ENCODE measurements around the gene SRP72. TPM values are rescaled to one million over a fixed set of nuclear protein-coding genes. Genes with fewer than 3 reads are reported as not detected.

SRP72 gene
- polyA plus RNA-seq, 2 of the 4 experiments (the other 2 are of a cell fraction) = 70.1 to 135 TPM

DNA sequence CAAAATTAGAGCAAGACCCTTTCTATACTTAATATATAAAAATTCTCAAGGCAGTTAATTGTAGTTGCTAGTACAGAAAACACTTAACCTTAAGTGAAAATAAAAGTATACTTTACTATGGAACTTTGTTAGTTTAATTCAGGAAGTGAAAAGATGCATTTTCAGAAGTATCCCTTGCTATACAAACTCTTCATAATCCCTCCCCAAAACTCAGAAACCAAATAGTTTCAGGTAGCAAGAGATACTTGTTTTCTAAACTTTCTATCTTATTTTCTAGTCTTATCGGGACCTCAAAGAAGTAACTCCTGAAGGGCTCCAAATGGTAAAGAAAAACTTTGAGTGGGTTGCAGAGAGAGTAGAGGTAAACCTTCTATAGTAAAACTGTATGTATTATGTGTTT is 17.1 kb upstream of the SRP72 start:
- ATAC-seq = no peak
- 94% methylated on average over 1 of the region's 1 CpG for WGBS (ENCODE audit: missing lambda C conversion rate)

DNA sequence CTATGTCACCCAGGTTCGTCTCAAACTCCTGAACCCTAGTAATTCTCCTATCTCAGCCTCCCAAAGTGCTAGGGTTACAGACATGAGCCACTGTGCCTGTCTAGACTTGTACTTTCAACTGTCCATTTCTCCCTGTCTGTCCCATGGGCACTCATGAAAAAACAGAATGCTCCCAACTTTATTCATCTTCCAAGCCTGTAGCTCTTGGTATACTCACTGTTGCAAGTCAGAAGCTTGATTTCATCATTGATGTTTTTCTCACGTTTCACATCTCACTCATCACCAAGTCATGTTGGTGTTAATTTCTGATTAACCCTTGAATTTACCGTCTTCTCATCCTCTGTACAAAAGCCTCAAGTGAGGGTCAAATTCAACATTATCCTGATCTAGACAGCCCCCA is 7.3 kb upstream of the SRP72 start:
- WGBS (ENCODE audit: missing lambda C conversion rate) = 67% methylated on average over 3 of the region's 3 CpGs
- Histone ChIP-seq H3K4me3 (no peak overlapping the region), H3K4me2 (no peak overlapping the region), H3K9me3 (no peaks in the 10 kb centered on the region), H3K4me1 (peaks cover 10% of the 10 kb centered on the region; the same call in 2 of the 3 replicates), H3K27ac (peak overlapping the region in 1 of 2 experiments; percentile 27; a peak in 1 of 6 replicates)
- TF ChIP-seq ZNF302 (CRISPR knock-in tag; IDR thresholded peaks at IDR 0.05) (no peak), PHF8 (IDR thresholded peaks at IDR 0.05; ENCODE audit: borderline replicate concordance, low read depth) (no peak), ATOH8 (CRISPR knock-in tag; IDR thresholded peaks at IDR 0.05; ENCODE audit: low read depth) (no peak), HES2 (IDR thresholded peaks at IDR 0.05) (no peak), NR3C1 (IDR thresholded peaks at IDR 0.05) (no peak), SMC3 (IDR thresholded peaks at IDR 0.05) (no peak), NPAS2 (CRISPR knock-in tag; IDR thresholded peaks at IDR 0.05; ENCODE audit: borderline replicate concordance) (no peak), HOXB13 (CRISPR knock-in tag; IDR thresholded peaks at IDR 0.05; ENCODE audit: low read depth) (no peak), POLR2A (IDR thresholded peaks at IDR 0.05; ENCODE audit: low read length) (no peak), CHD4 (IDR thresholded peaks at IDR 0.05; ENCODE audit: borderline replicate concordance) (no peak), KDM1A (IDR thresholded peaks at IDR 0.05; ENCODE audit: low read depth) (no peak), TFCP2L1 (CRISPR knock-in tag; IDR thresholded peaks at IDR 0.05) (no peak), TP53 (CRISPR knock-in tag; IDR thresholded peaks at IDR 0.05) (no peak)
- FAIRE-seq (no peak), DNase-seq (ENCODE audit: low read depth in 1 of 2, low spot score in 1 of 2) (no peak), ATAC-seq (no peak)
- CTCF ChIA-PET = interaction anchor here (0.7 to 1.5 kb wide), 4 partner anchors 23 to 204 kb away, joined by 3 to 5 read pairs (median 3); partner anchors contain the start of gene PAICS
- POLR2A ChIA-PET = interaction anchor here (3.4 kb wide), 1 partner anchor 24 kb away, joined by 13 read pairs; the partner anchor contains the start of genes PAICS and PPAT

More for the DNA sequence above, 17.1 kb upstream of the SRP72 start:
- Histone ChIP-seq H3K4me1 (peaks cover 3% of the 10 kb centered on the region; the same call in 2 of the 3 replicates), H3K9me3 (no peaks in the 10 kb centered on the region), H3K4me2 (no peak overlapping the region), H3K27ac (no peak overlapping the region), H3K4me3 (no peak overlapping the region)
- CTCF ChIA-PET = interaction anchor here (1.1 kb wide), 1 partner anchor 386 kb away, joined by 4 read pairs; no protein-coding TSS in a partner anchor
- FAIRE-seq = no peak
- no peak for TF ChIP-seq MAFK (IDR thresholded peaks at IDR 0.05; ENCODE audit: partially characterized antibody)
- no peak for TF ChIP-seq RFX5 (IDR thresholded peaks at IDR 0.05)
- no peak for TF ChIP-seq CHD4 (IDR thresholded peaks at IDR 0.05; ENCODE audit: borderline replicate concordance)
- no peak for TF ChIP-seq BCL3 (IDR thresholded peaks at IDR 0.05)
- TF ChIP-seq TFCP2L1 (CRISPR knock-in tag; IDR thresholded peaks at IDR 0.05) = no peak
- no peak for TF ChIP-seq HMGXB4 (CRISPR knock-in tag; IDR thresholded peaks at IDR 0.05; ENCODE audit: borderline replicate concordance)
- TF ChIP-seq, protein P1, sequence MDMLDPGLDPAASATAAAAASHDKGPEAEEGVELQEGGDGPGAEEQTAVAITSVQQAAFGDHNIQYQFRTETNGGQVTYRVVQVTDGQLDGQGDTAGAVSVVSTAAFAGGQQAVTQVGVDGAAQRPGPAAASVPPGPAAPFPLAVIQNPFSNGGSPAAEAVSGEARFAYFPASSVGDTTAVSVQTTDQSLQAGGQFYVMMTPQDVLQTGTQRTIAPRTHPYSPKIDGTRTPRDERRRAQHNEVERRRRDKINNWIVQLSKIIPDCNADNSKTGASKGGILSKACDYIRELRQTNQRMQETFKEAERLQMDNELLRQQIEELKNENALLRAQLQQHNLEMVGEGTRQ (IDR thresholded peaks at IDR 0.05) = no peak
- TF ChIP-seq NR3C1 (IDR thresholded peaks at IDR 0.05) = no peak
- TF ChIP-seq CHD2 (IDR thresholded peaks at IDR 0.05; ENCODE audit: low read length, partially characterized antibody) = no peak
- TF ChIP-seq HDAC2 (IDR thresholded peaks at IDR 0.05) = no peak
- no peak for DNase-seq (ENCODE audit: low read depth in 1 of 2, low spot score in 1 of 2)
- POLR2A ChIA-PET = interaction anchor here (1.1 kb wide), 1 partner anchor 15 kb away, joined by 4 read pairs; the partner anchor contains the start of gene PPAT

Data from A549 (cell line).